Testis (tissue), 3 donors: Measurements from ENCODE around the gene GAK. TPM values are rescaled to one million over a fixed set of nuclear protein-coding genes. Genes with fewer than 3 reads are reported as not detected.

Experiments used
- DNase-seq: peaks from one replicate; pipeline ENCODE4 v3.0.0-alpha.2; 2019
- H3K27ac ChIP-seq, 2 donors: fragments of 200-600 bp; sonication (generic); one replicate each; pipeline ENCODE4 v1.5.1; 2019
- H3K27me3 ChIP-seq: fragments of 200-600 bp; sonication (generic); one replicate; pipeline ENCODE4 v1.5.1; 2019
- H3K36me3 ChIP-seq: fragments of 200-600 bp; sonication (generic); one replicate; pipeline ENCODE4 v1.5.1; 2017; ENCODE audit warnings: low read depth; ENCODE audit errors: missing control alignments
- H3K4me1 ChIP-seq: fragments of 200-600 bp; sonication (generic); one replicate; pipeline ENCODE4 v1.5.1; 2019
- H3K4me3 ChIP-seq, 2 donors: fragments of 200-600 bp; sonication (generic); one replicate each; pipeline ENCODE4 v1.5.1; 2017 to 2019
- H3K9me3 ChIP-seq: fragments of 200-600 bp; sonication (generic); one replicate; pipeline ENCODE4 v1.5.1; 2017
- POLR2A ChIP-seq: fragments of 450-650 bp; IDR thresholded peaks from one replicate; pipeline ENCODE4 v1.6.1; 2017; ENCODE audit warnings: antibody characterized with exemption, mild to moderate bottlenecking, moderate library complexity
- WGBS, 2 donors: methylation state at CpG; one replicate each; pipeline ENCODE4 v1.1.5; 2018; 5-methylcytosine and 5-hydroxymethylcytosine counted together
- intact Hi-C: fragments of 100-400 bp; cut with DNase I; formaldehyde crosslinking; loops from one replicate; pipeline ENCODE4 v1.15.1; 2023; ENCODE audit warnings: low total_unique reads
- polyA plus RNA-seq: library from polyadenylated mRNA; stranded (reverse); fragments of 350-450 nt; fragmentation: Illumina TruSeq; extraction: RNeasy Lipid Tissue Mini Kit (QIAGEN cat#74804); gene quantifications from one replicate; pipeline ENCODE4 v1.2.3, GENCODE V29; 2014; ENCODE audit warnings: low read depth, low replicate concordance; ENCODE audit not compliant: insufficient read depth
- total RNA-seq, 2 donors: library from RNA; depleted of rRNA; stranded (reverse); fragments of >200 nt; gene quantifications; one replicate each; pipeline ENCODE4 v1.2.3, GENCODE V29; 2016
- TF ChIP-seq, protein P1 (sequence below), 3 experiments: fragments of 450-650 bp in 2 of 3; fragments of 200-600 bp in 1 of 3; sonication (generic) in 1 of 3; IDR thresholded peaks; one replicate each; pipeline ENCODE4 v1.5.1; 2016 to 2019; ENCODE audit warnings: antibody characterized with exemption in 3 of 3, mild to moderate bottlenecking in 2 of 3, moderate library complexity in 1 of 3

The GAK gene
- total and polyA plus RNA-seq, 3 donors from 2014 or later: 130 to 229 (median 226) TPM

GRCh38 chr4:957581-958313 is 25.6 kb upstream of the GAK start:
- H3K4me3 ChIP-seq: no peak overlapping the region
- no peak for DNase-seq
- intact Hi-C loops: no loop called here
- no peaks in the 10 kb centered on the region for H3K4me1 ChIP-seq
- H3K36me3 ChIP-seq: no peaks in the 10 kb centered on the region
- H3K27me3 ChIP-seq: no peaks in the 10 kb centered on the region
- 79 to 92% methylated on average over 13 to 41 of the region's 45 CpGs for WGBS, 2 donors
- no peaks in the 10 kb centered on the region for H3K9me3 ChIP-seq
- TF ChIP-seq, protein P1, sequence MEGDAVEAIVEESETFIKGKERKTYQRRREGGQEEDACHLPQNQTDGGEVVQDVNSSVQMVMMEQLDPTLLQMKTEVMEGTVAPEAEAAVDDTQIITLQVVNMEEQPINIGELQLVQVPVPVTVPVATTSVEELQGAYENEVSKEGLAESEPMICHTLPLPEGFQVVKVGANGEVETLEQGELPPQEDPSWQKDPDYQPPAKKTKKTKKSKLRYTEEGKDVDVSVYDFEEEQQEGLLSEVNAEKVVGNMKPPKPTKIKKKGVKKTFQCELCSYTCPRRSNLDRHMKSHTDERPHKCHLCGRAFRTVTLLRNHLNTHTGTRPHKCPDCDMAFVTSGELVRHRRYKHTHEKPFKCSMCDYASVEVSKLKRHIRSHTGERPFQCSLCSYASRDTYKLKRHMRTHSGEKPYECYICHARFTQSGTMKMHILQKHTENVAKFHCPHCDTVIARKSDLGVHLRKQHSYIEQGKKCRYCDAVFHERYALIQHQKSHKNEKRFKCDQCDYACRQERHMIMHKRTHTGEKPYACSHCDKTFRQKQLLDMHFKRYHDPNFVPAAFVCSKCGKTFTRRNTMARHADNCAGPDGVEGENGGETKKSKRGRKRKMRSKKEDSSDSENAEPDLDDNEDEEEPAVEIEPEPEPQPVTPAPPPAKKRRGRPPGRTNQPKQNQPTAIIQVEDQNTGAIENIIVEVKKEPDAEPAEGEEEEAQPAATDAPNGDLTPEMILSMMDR (IDR thresholded peaks at IDR 0.05): no peak
- no peak for TF ChIP-seq POLR2A
- H3K27ac ChIP-seq: no peak overlapping the region

DNA sequence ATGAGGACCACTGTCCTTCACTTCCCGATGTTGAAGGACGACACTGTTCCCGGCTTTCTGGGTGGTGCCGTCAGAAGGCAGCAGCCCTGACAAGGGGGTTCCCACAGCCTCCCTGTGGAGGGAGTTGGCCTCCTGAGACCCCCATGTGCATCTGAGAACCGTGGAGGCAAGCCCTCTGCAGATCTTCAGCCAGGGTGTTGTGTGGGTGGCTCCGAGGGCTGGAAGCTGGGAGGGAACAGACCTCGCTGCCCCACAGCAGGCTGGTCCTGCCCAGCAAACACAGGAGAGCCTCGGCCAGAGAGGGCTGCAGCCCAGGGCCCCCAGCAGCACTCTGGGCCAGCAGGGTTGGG is 25.1 kb upstream of the GAK start:
- no peak overlapping the region for H3K4me3 ChIP-seq
- 82% methylated on average over 8 of the region's 8 CpGs; no CpG with 5 or more reads in 1 of the 2 donors for WGBS, 2 donors
- H3K4me1 ChIP-seq: no peaks in the 10 kb centered on the region
- TF ChIP-seq POLR2A: no peak
- TF ChIP-seq, protein P1 (IDR thresholded peaks at IDR 0.05): no peak
- DNase-seq: no peak
- no peaks in the 10 kb centered on the region for H3K9me3 ChIP-seq
- intact Hi-C loops: no loop called here
- H3K27me3 ChIP-seq: no peaks in the 10 kb centered on the region
- no peak overlapping the region for H3K27ac ChIP-seq
- H3K36me3 ChIP-seq: no peaks in the 10 kb centered on the region

GRCh38 chr4:956531-957230 is 24.6 kb upstream of the GAK start:
- H3K9me3 ChIP-seq: no peaks in the 10 kb centered on the region
- H3K36me3 ChIP-seq: no peaks in the 10 kb centered on the region
- intact Hi-C loops: no loop called here
- DNase-seq: no peak
- no peaks in the 10 kb centered on the region for H3K4me1 ChIP-seq
- no peaks in the 10 kb centered on the region for H3K27me3 ChIP-seq
- H3K4me3 ChIP-seq: no peak overlapping the region
- no peak overlapping the region for H3K27ac ChIP-seq
- no peak for TF ChIP-seq POLR2A
- TF ChIP-seq, protein P1 (IDR thresholded peaks at IDR 0.05): no peak
- WGBS, 2 donors: 81 to 84% methylated on average over 12 to 14 of the region's 14 CpGs

- no peak for DNase-seq
- H3K4me1 ChIP-seq: no peaks in the 10 kb centered on the region
- no peaks in the 10 kb centered on the region for H3K36me3 ChIP-seq
- no peak overlapping the region for H3K4me3 ChIP-seq
- intact Hi-C loops: no loop called here
- WGBS, 2 donors: 79 to 94% methylated on average over 7 to 12 of the region's 12 CpGs
- H3K27ac ChIP-seq: no peak overlapping the region
- H3K27me3 ChIP-seq: no peaks in the 10 kb centered on the region
- H3K9me3 ChIP-seq: no peaks in the 10 kb centered on the region
- TF ChIP-seq, protein P1 (IDR thresholded peaks at IDR 0.05): no peak
- TF ChIP-seq POLR2A: no peak
Observed at GRCh38 chr4:955931-956381, 23.8 kb upstream of the GAK start.
